Measurements from ENCODE around the gene AP2M1. TPM values are rescaled to one million over a fixed set of nuclear protein-coding genes. Genes with fewer than 3 reads are reported as not detected.

The AP2M1 gene
- total and polyA plus RNA-seq, 4 donors: 71.9 to 200 (median 135) TPM

- Histone ChIP-seq H3K4me3 (ENCODE audit: low read depth in 1 of 3, low read length in 3 of 3) (no peak overlapping the region), H3K4me1 (ENCODE audit: control insufficient read depth in 4 of 4, insufficient read depth in 4 of 4, low read length in 3 of 4) (peaks cover 0 to 3% (median 0%) of the 10 kb centered on the region in 4 donors), H3K9me3 (ENCODE audit: control insufficient read depth in 4 of 4, low read length in 3 of 4) (no peaks in the 10 kb centered on the region), H3K36me3 (ENCODE audit: control insufficient read depth in 4 of 4, insufficient read depth in 3 of 4, low read depth in 1 of 4, low read length in 3 of 4) (peaks cover 8 to 57% (median 41%) of the 10 kb centered on the region in 4 donors), H3K27ac (ENCODE audit: low read depth in 1 of 2, low read length in 2 of 2) (no peak overlapping the region), H3K27me3 (ENCODE audit: control insufficient read depth in 4 of 4, insufficient read depth in 4 of 4, low read length in 3 of 4) (no peaks in the 10 kb centered on the region), H3K9ac (ENCODE audit: low read depth in 1 of 2, low read length in 2 of 2) (no peak overlapping the region)
- WGBS: 95% methylated on average over 66 of the region's 66 CpGs
- DNase-seq (ENCODE audit: low spot score): no peak
- TF ChIP-seq CTCF (IDR thresholded peaks at IDR 0.05; ENCODE audit: low read depth, low read length, missing input control) (no peak), FOXA1 (IDR thresholded peaks at IDR 0.05) (no peak), HNF4A (conservative IDR thresholded peaks at IDR 0.05) (no peak), HNF4G (IDR thresholded peaks at IDR 0.05) (no peak), RAD21 (IDR thresholded peaks at IDR 0.05) (no peak), TAF1 (conservative IDR thresholded peaks at IDR 0.05) (no peak), GABPA (IDR thresholded peaks at IDR 0.05 in 1 of 2, conservative IDR thresholded peaks at IDR 0.05 in 1 of 2) (no peak), ATF3 (IDR thresholded peaks at IDR 0.05) (no peak), MAX (IDR thresholded peaks at IDR 0.05) (no peak)
These were observed 4.5 kb upstream of the AP2M1 start for GRCh38 chr3:184169896-184170875.

- no peak overlapping the region for H3K4me3 ChIP-seq (ENCODE audit: low read depth in 1 of 3, low read length in 3 of 3)
- no peaks in the 10 kb centered on the region for H3K27me3 ChIP-seq (ENCODE audit: control insufficient read depth in 4 of 4, insufficient read depth in 4 of 4, low read length in 3 of 4)
- no peak for DNase-seq (ENCODE audit: low spot score)
- 89% methylated on average over 9 of the region's 9 CpGs for WGBS
- H3K36me3 ChIP-seq (ENCODE audit: control insufficient read depth in 4 of 4, insufficient read depth in 3 of 4, low read depth in 1 of 4, low read length in 3 of 4): peaks cover 4 to 43% (median 27%) of the 10 kb centered on the region in 4 donors
- TF ChIP-seq JUND (IDR thresholded peaks at IDR 0.05): no peak
- TF ChIP-seq ZBTB33 (IDR thresholded peaks at IDR 0.05): no peak
- TF ChIP-seq CTCF (IDR thresholded peaks at IDR 0.05; ENCODE audit: low read depth, low read length, missing input control): no peak
- TF ChIP-seq RXRA (IDR thresholded peaks at IDR 0.05): no peak
- no peak for TF ChIP-seq EGR1 (IDR thresholded peaks at IDR 0.05; ENCODE audit: low read depth in 2 of 2)
- no peak for TF ChIP-seq MAX (IDR thresholded peaks at IDR 0.05)
- TF ChIP-seq FOXA1 (IDR thresholded peaks at IDR 0.05): no peak
- TF ChIP-seq SP1 (IDR thresholded peaks at IDR 0.05): no peak
- TF ChIP-seq RAD21 (IDR thresholded peaks at IDR 0.05): no peak
- no peak for TF ChIP-seq TAF1 (conservative IDR thresholded peaks at IDR 0.05)
- no peak overlapping the region for H3K27ac ChIP-seq (ENCODE audit: low read depth in 1 of 2, low read length in 2 of 2)
- peaks cover 3 to 13% (median 12%) of the 10 kb centered on the region in 4 donors for H3K4me1 ChIP-seq (ENCODE audit: control insufficient read depth in 4 of 4, insufficient read depth in 4 of 4, low read length in 3 of 4)
- no peaks in the 10 kb centered on the region for H3K9me3 ChIP-seq (ENCODE audit: control insufficient read depth in 4 of 4, low read length in 3 of 4)
- no peak overlapping the region for H3K9ac ChIP-seq (ENCODE audit: low read depth in 1 of 2, low read length in 2 of 2)
These were observed 3.1 kb upstream of the AP2M1 start for GRCh38 chr3:184171562-184171961.
